Panc1 (cell line): Measurements from ENCODE around the gene TMED9. TPM values are rescaled to one million over a fixed set of nuclear protein-coding genes. Genes with fewer than 3 reads are reported as not detected.
"Not testable (repeated sequence)": the region's sequence is repeated elsewhere in the genome, so short reads cannot be mapped to it uniquely, and the experiment has no call there.

Source experiments
- ATAC-seq: fragments of 200-7000 bp; cut with Tn5 transposase; 2 replicates; pipeline ENCODE4 v1.9.1; 2020; ENCODE audit warnings: mild to moderate bottlenecking, moderate library complexity
- BruUV-seq: library from RNA; stranded (reverse); fragments of 400-500 nt; replicated peaks from 2 replicates; lab custom pipeline; 2021; lab: Mats Ljungman, UMichigan
- CTCF ChIA-PET: fragments of 300-600 bp; sonication (Branson Sonifier 250); formaldehyde crosslinking; loops from one replicate; lab custom pipeline; 2022; ENCODE audit warnings: antibody characterized with exemption; lab: Charles Lee
- POLR2A ChIA-PET: fragments of 300-600 bp; sonication (Branson Sonifier 250); formaldehyde crosslinking; loops from one replicate; lab custom pipeline; 2022; ENCODE audit warnings: antibody characterized with exemption; lab: Charles Lee
- DNase-seq: peaks from one replicate; pipeline ENCODE4 v3.0.0-alpha.2; 2010; ENCODE audit warnings: low read depth, low spot score
- H3K27ac ChIP-seq: 2 replicates; pipeline ENCODE4 v1.5.1; 2011; ENCODE audit warnings: mild to moderate bottlenecking, low read length, inconsistent platforms
- H3K27me3 ChIP-seq: fragments of 200-500 bp; sonication (Bioruptor generic); 2 replicates; pipeline ENCODE4 v1.6.0; 2014; ENCODE audit warnings: low read length, inconsistent platforms; ENCODE audit not compliant: control insufficient read depth, insufficient read depth
- H3K36me3 ChIP-seq: fragments of 200-500 bp; sonication (Bioruptor generic); 2 replicates; pipeline ENCODE4 v1.5.1; 2014; ENCODE audit warnings: inconsistent platforms, mild to moderate bottlenecking, low read length, moderate library complexity; ENCODE audit not compliant: control insufficient read depth, insufficient read depth
- H3K4me1 ChIP-seq: 2 replicates; pipeline ENCODE4 v1.5.1; 2011; ENCODE audit warnings: inconsistent platforms, mild to moderate bottlenecking, low read length, moderate library complexity; ENCODE audit not compliant: control insufficient read depth, insufficient read depth
- H3K4me3 ChIP-seq, 2 experiments: 2 replicates each; pipeline ENCODE4 v1.5.1; 2011 to 2012; ENCODE audit warnings: low read depth in 2 of 2, low read length in 2 of 2, mild to moderate bottlenecking in 2 of 2, inconsistent platforms in 1 of 2, moderate library complexity in 1 of 2
- H3K9me3 ChIP-seq: fragments of 200-500 bp; sonication (Bioruptor generic); 2 replicates; pipeline ENCODE4 v1.5.1; 2014; ENCODE audit warnings: low read depth, mild to moderate bottlenecking, inconsistent platforms, low read length, moderate library complexity; ENCODE audit not compliant: control insufficient read depth, insufficient read depth
- in situ Hi-C: cut with HindIII; loops from 2 replicates; pipeline ENCODE4 v1.10.0; 2016; ENCODE audit warnings: low sequenced_read_pairs, low pct_unique_long_range_greater_than_20kb
- intact Hi-C: fragments of 100-400 bp; cut with micrococcal nuclease; formaldehyde crosslinking; loops from one replicate; pipeline ENCODE4 v1.10.0; 2022; ENCODE audit not compliant: unreplicated experiment
- total RNA-seq: library from RNA; stranded (reverse); gene quantifications from one replicate; pipeline ENCODE4 v1.2.1, GENCODE V29; 2021; ENCODE audit not compliant: unreplicated experiment

TMED9 gene
- total RNA-seq, 1 experiment from 2014 or later, result 293 TPM

DNA sequence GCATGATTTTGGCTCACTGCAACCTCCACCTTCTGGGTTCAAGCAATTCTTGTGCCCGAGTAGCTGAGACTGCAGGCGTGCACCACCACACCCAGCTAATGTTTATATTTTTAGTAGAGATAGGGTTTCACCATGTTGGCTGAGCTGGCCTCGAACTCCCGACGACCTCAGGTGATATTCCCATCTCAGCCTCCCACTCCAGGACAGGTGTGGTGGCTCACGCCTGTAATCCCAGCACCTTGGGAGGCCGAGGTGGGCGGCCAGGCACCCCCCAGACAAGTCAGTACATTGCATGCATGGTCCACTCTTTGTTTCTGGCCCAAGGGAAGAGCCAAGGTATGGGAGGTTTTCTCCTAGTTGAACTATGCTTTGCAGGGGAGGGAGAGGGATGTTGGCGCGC lies 32.2 kb downstream of the TMED9 start:
- ATAC-seq, POLR2A ChIA-PET, H3K36me3 ChIP-seq, DNase-seq, CTCF ChIA-PET, BruUV-seq, H3K9me3 ChIP-seq, in situ Hi-C loops, H3K27ac ChIP-seq, H3K4me3 ChIP-seq, intact Hi-C loops, H3K27me3 ChIP-seq, H3K4me1 ChIP-seq: not testable (repeated sequence)

DNA sequence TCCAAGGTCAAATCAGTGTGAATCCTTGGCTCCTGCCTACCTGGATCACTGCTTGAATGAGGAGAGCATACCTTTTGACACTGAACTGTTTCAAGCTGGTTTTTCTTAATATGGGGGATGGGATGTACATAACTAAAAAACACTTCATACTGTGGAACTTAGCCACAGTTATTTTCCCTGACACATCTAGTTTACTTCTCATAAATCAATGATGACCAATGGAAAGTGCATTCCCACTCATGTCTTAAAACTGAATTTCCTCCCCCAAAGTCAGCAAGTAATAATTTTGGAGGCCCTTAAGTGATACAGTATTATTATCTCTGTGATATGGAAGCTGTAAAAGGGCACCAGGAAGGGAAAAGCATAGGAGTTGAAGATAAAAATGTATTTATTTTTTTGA lies 38.2 kb downstream of the TMED9 start:
- H3K27me3 ChIP-seq, POLR2A ChIA-PET, H3K4me3 ChIP-seq, CTCF ChIA-PET, ATAC-seq, intact Hi-C loops, H3K9me3 ChIP-seq, H3K27ac ChIP-seq, in situ Hi-C loops, H3K4me1 ChIP-seq, H3K36me3 ChIP-seq, BruUV-seq, DNase-seq: not testable (repeated sequence)

DNA sequence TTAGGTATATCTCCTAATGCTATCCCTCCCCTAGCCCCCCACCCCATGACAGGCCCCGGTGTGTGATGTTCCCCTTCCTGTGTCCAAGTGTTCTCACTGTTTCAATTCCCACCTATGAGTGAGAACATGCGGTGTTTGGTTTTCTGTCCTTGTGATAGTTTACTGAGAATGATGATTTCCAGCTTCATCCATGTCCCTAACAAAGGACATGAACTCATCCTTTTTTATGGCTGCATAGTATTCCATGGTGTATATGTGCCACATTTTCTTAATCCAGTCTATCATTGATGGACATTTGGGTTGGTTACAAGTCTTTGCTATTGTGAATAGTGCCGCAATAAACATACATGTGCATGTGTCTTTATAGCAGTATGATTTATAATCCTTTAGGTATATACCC lies 42.9 kb downstream of the TMED9 start:
- H3K4me1 ChIP-seq, H3K9me3 ChIP-seq, H3K4me3 ChIP-seq, H3K27ac ChIP-seq, H3K27me3 ChIP-seq, ATAC-seq, POLR2A ChIA-PET, CTCF ChIA-PET, intact Hi-C loops, BruUV-seq, H3K36me3 ChIP-seq, in situ Hi-C loops, DNase-seq: not testable (repeated sequence)

GRCh38 chr5:177645462-177645861 lies 53.5 kb downstream of the TMED9 start:
- in situ Hi-C loops, H3K4me1 ChIP-seq, H3K27me3 ChIP-seq, H3K36me3 ChIP-seq, intact Hi-C loops, CTCF ChIA-PET, BruUV-seq, H3K4me3 ChIP-seq, POLR2A ChIA-PET, H3K27ac ChIP-seq, H3K9me3 ChIP-seq, ATAC-seq, DNase-seq: not testable (repeated sequence)

Other genes with a start within 250 kb of the TMED9 start
- 140 TPM for gene LMAN2, start 240.5 kb upstream of the TMED9 start, total RNA-seq
- 13.5 TPM for gene RGS14, start 234.3 kb upstream of the TMED9 start, total RNA-seq
- not detected for gene SLC34A1, start 207.8 kb upstream of the TMED9 start, total RNA-seq
- gene PFN3, start 191.5 kb upstream of the TMED9 start, total RNA-seq, result not detected
- 13.4 TPM for gene F12, start 182.6 kb upstream of the TMED9 start, total RNA-seq
- gene GRK6, start 165.5 kb upstream of the TMED9 start, total RNA-seq, result 56.1 TPM
- gene PRR7, start 145.4 kb upstream of the TMED9 start, total RNA-seq, result 39.2 TPM
- 195 TPM for gene DBN1, start 118.6 kb upstream of the TMED9 start, total RNA-seq
- 62.9 TPM for gene PDLIM7, start 94.6 kb upstream of the TMED9 start, total RNA-seq
- gene DOK3, start 82.4 kb upstream of the TMED9 start, total RNA-seq, result 12.4 TPM
- 111 TPM for gene DDX41, start 75.2 kb upstream of the TMED9 start, total RNA-seq
- gene FAM193B, start 37.6 kb upstream of the TMED9 start, total RNA-seq, result 58.5 TPM
- gene B4GALT7, start 7.9 kb downstream of the TMED9 start, total RNA-seq, result 38.0 TPM
- not detected for gene FAM153A, start 190.7 kb downstream of the TMED9 start, total RNA-seq